GM13976 (cell line): Measurements from ENCODE around the gene CHST12.

Experiments
- DNase-seq: peaks from one replicate; pipeline ENCODE4 v3.0.0; 2012; ENCODE audit warnings: low spot score
- CTCF ChIP-seq: IDR thresholded peaks from 2 replicates; pipeline ENCODE4 v1.5.1; 2012; ENCODE audit warnings: borderline replicate concordance, mild to moderate bottlenecking; ENCODE audit not compliant: insufficient read depth; ENCODE audit errors: extremely low read depth, missing control alignments, control extremely low read depth
- in situ Hi-C: fragments of 300-500 bp; cut with MboI; formaldehyde crosslinking; loops from one replicate; pipeline ENCODE4 v1.12.0; 2022; ENCODE audit warnings: low sequenced_read_pairs, mixed read lengths, inconsistent platforms; ENCODE audit not compliant: unreplicated experiment

CHST12 gene

DNA sequence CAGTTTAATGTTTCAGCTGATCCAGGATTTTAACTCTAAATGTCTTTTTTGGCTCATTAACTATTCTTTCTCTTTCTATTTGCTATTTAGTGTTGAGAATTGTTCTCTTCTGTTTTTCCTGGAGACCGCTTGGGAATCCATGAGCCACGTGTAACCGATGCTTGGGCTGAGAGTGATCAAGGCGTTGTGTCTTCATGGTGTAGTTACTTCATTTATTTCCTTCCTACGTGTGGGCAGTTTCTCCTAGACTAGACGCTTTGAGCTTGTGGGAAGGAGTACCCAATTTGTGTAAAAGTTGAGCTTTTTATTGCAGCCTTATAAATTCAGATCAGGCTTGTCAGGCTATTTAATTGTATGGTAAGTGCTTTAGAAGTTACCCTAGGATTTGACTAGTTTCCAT is 45.8 kb upstream of the CHST12 start:
- no peak for DNase-seq
- in situ Hi-C loops = no loop called here
- TF ChIP-seq CTCF = no peak

GRCh38 chr7:2358968-2359527 is 44.4 kb upstream of the CHST12 start:
- no peak for TF ChIP-seq CTCF
- in situ Hi-C loops = no loop called here
- no peak for DNase-seq

GRCh38 chr7:2359610-2360009 is 43.8 kb upstream of the CHST12 start:
- in situ Hi-C loops = no loop called here
- no peak for DNase-seq
- no peak for TF ChIP-seq CTCF

DNA sequence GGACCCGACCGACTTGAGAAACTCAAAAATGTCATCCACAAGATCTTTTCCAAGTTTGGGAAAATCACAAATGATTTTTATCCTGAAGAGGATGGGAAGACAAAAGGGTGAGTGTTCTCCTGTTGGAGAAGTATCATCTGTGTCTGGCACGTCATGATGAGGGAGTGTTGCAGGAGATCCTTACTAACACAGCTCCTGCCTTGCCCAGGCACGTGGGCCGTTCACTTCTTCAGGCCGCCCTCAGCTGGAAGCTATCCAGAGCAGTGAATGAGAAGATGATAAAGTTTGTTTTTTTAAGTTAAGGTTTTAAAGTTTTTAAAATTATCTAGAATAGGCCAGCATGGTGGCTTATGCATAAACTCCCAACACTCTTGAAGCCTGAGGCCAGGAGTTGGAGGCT is 42.6 kb upstream of the CHST12 start:
- no peak for TF ChIP-seq CTCF
- no peak for DNase-seq
- in situ Hi-C loops = no loop called here

- in situ Hi-C loops = no loop called here
- TF ChIP-seq CTCF = no peak
- no peak for DNase-seq
These were observed 40.9 kb upstream of the CHST12 start for GRCh38 chr7:2362385-2363088.

DNA sequence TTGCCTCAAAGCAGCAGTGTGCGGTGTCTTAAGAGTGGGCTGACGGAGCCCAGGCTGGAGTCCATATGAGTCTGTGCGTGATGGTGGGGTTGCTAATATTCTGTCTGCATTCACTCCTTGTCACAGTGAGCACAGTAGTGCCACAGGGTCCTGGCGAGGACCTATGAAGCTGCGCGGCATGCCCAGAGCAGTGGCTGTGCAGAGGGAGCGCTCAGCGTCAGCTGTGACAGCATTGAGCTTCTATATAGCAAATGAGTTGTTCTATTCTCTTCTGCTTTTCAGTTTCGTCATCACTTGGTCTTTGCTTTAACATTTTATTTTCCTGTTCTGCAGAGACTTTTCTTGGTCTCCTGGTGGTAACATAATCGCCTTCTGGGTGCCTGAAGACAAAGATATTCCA is 34.3 kb upstream of the CHST12 start:
- no peak for DNase-seq
- in situ Hi-C loops = no loop called here
- no peak for TF ChIP-seq CTCF

DNA sequence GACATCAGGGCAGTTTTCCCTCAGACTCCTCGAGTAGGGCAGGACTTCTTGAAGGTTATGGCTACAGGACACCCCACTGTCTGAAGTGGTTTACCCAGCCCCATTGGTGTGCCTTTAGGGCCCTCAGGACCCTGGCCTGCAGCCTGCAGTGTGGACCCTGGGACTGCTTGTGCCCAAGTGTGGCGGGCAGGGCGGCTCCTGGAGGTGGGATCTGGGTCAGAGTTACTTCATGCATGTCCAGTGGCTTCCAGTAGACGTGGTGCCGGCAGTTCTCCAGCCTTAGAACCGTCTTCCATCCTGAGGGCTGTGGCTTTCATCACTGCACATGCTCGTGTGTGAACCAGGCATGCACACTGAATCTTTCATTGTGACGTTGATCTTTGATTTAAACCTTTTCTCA is 32.1 kb upstream of the CHST12 start:
- DNase-seq = no peak
- no peak for TF ChIP-seq CTCF
- in situ Hi-C loops = no loop called here
